Activated CD4-positive, alpha-beta T cell treated with anti-CD3 and anti-CD28 coated beads, Interleukin-2, amount 10 ng/mL, durations not matched to agents 24 days and 14 days (primary cell): ENCODE measurements around the gene SLC15A4. TPM values are rescaled to one million over a fixed set of nuclear protein-coding genes. Genes with fewer than 3 reads are reported as not detected.

ENCODE experiments used
- DNase-seq: peaks from one replicate; pipeline ENCODE4 v3.0.0; 2022
- H3K27ac Mint-ChIP-seq: one replicate; pipeline ENCODE4 v1.8.0; 2022; ENCODE audit warnings: mild to moderate bottlenecking, mixed read lengths
- H3K27me3 Mint-ChIP-seq: one replicate; pipeline ENCODE4 v1.8.0; 2022; ENCODE audit warnings: mixed read lengths
- H3K36me3 Mint-ChIP-seq: one replicate; pipeline ENCODE4 v1.8.0; 2022; ENCODE audit warnings: low read depth, mild to moderate bottlenecking, mixed read lengths
- H3K4me1 Mint-ChIP-seq: one replicate; pipeline ENCODE4 v1.8.0; 2021; ENCODE audit warnings: mixed read lengths
- H3K4me3 Mint-ChIP-seq: one replicate; pipeline ENCODE4 v1.8.0; 2022; ENCODE audit warnings: mild to moderate bottlenecking, moderate library complexity, mixed read lengths
- H3K9me3 Mint-ChIP-seq: one replicate; pipeline ENCODE4 v1.8.0; 2021; ENCODE audit warnings: mixed read lengths
- intact Hi-C: fragments of 100-400 bp; cut with micrococcal nuclease; formaldehyde crosslinking; loops from one replicate; pipeline ENCODE4 v1.15.1; 2023
- total RNA-seq: library from RNA; stranded (reverse); gene quantifications from 2 replicates; pipeline ENCODE4 v1.2.3, GENCODE V29; 2022

SLC15A4 gene
- total RNA-seq, 1 donor from 2014 or later = 36.8 TPM

DNA sequence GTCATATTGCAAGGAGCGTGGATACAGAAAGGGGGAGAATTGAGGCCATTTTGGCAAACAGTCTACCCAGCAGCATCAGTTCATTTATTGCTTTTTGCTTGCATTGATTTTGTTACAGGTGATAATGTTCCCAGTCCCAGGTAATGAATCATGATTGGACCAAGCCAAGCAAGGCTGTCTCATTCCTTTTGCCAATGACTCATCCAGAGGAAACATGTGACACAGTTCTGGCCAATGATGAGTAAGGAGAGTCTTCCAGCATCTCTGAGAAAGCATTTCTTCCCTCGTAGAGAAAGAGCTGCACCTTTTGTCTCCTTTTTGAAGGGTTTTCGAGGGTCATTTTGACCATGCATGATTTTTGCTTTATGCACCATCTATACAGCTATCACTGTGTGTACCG is 68.2 kb downstream of the SLC15A4 start:
- no peak for DNase-seq
- H3K4me3 Mint-ChIP-seq = no peak overlapping the region
- H3K36me3 Mint-ChIP-seq = no peaks in the 10 kb centered on the region
- no peaks in the 10 kb centered on the region for H3K27me3 Mint-ChIP-seq
- H3K27ac Mint-ChIP-seq = no peak overlapping the region
- no peaks in the 10 kb centered on the region for H3K9me3 Mint-ChIP-seq
- intact Hi-C loops = no loop called here
- no peaks in the 10 kb centered on the region for H3K4me1 Mint-ChIP-seq

DNA sequence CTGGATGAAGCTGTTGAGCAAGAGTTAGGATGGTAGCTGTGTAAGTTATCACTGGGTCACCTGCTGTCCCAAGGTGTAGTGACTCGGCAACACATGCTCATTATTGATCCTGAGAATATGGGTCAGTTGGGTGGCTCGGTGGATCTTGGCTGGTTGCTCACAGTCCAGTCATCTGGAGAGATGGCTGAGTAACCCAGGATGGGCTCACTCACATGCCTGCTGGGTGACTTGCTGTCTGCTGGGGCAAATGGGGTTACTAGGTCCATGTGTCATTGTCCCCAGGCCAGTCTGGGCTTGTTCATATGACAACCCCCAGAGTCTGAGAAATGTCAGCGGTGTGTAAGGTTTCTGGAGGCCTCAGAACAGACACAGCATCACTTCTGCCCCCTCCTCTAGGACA is 69.5 kb downstream of the SLC15A4 start:
- Mint-ChIP-seq H3K27ac (no peak overlapping the region), H3K4me1 (no peaks in the 10 kb centered on the region), H3K36me3 (no peaks in the 10 kb centered on the region), H3K27me3 (no peaks in the 10 kb centered on the region), H3K4me3 (no peak overlapping the region), H3K9me3 (no peaks in the 10 kb centered on the region)
- intact Hi-C loops = no loop called here
- no peak for DNase-seq

DNA sequence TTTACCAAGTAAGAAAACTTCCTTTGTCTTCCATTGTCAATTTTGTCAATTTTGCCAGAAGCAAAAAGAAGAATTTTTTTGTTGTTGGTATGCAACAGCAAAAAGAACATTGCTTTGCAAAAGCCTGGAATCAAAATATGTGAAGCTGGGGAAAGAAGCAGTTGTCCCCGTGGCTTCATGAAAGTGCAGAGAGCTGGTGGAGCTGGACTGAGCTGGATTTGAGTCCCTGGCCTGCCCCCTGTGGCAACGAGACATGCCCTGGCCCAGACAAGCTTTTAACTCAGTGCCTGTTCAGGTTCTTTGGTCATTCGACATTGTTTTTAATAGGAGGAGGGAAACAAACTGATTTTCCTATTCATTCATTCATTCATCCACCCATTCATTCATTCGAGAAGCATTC is 70.3 kb downstream of the SLC15A4 start:
- Mint-ChIP-seq H3K27me3 (no peaks in the 10 kb centered on the region), H3K27ac (no peak overlapping the region), H3K36me3 (no peaks in the 10 kb centered on the region), H3K4me3 (no peak overlapping the region), H3K4me1 (no peaks in the 10 kb centered on the region), H3K9me3 (no peaks in the 10 kb centered on the region)
- intact Hi-C loops = no loop called here
- DNase-seq = no peak

DNA sequence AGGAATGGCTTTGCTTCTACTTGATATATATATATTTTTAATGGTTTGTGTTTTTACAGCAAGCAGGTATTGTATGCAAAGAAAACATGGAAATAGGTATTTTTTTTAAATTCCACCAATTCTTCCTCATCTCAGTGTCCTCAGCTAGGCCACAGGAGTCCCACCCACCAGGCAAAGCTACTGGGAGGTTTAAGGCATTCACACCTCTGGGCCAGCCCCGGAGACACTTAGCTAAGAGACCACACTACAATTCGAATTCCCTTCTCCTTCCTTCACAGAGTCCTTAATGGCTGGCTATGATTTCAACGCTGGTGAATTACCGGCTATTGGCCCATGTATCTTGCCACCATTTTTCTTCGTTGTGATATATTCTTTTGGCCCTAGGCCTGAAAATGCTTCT is 71.4 kb downstream of the SLC15A4 start:
- no peaks in the 10 kb centered on the region for H3K36me3 Mint-ChIP-seq
- intact Hi-C loops = no loop called here
- no peak overlapping the region for H3K27ac Mint-ChIP-seq
- no peak overlapping the region for H3K4me3 Mint-ChIP-seq
- no peaks in the 10 kb centered on the region for H3K27me3 Mint-ChIP-seq
- no peaks in the 10 kb centered on the region for H3K4me1 Mint-ChIP-seq
- H3K9me3 Mint-ChIP-seq = no peaks in the 10 kb centered on the region
- no peak for DNase-seq

DNA sequence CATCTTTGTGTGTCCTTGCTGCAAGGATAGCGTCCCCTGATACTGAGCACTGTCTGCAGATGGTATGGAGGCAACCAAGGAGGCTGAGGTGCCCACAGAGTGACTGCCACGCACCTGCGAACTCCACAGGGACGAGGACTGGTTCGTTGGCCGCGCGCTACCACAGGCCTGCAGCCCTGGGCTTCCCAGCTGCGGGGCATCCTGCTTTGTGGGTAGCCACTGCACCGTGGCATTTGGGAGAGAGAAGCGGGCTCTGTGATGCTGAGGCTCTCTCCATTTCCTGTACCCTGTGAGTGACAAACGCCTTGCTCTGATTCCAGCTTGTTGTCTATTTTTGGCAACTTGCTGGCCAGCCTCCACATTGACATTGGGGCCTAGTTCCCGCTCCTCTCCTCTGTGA is 76.3 kb downstream of the SLC15A4 start:
- DNase-seq = no peak
- Mint-ChIP-seq H3K4me1 (no peaks in the 10 kb centered on the region), H3K36me3 (no peaks in the 10 kb centered on the region), H3K27me3 (no peaks in the 10 kb centered on the region), H3K9me3 (no peaks in the 10 kb centered on the region), H3K4me3 (no peak overlapping the region), H3K27ac (no peak overlapping the region)
- intact Hi-C loops = no loop called here

DNA sequence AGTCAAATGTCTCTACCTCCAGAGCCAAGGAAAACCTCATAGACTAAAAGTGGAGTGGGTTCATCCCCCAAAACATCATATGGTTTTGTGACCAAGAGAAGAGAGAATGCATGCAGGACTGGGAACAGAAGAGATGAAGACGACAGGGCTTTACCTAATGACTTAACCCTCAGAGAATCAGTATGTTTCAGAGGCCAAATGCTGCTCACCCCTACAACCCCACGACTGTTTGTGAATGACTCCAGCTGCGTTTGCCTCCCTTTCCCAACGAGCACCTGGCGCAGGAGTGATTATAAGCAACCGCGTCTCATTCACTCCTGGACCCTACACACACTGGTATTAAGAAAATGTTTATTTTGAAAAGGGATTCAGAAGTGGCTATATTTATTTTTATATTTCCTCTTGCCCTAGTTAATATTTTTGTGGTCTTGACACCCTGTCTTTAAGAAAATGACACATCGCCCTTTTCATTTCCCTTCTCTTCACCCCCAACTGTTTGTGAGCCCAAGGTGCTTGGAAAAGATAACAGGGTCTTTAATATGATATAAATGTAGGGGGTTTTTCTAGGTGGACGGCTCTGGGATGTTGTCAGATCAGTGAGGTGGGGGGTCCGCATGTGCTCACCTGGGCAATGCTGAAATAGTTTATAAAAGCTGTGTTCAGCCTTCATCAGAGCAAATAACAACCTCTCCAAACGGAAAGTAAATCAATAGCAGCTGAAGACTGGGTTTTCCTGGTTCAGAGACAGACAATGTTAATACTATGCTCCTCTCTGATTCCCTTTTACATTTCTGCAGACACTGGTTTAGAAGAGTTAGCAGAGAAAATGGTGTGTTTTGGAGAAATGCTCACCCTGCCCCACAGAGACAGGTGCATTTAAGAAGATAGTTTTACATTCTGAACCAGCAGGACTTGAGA is 77.7 kb downstream of the SLC15A4 start:
- Mint-ChIP-seq H3K9me3 (no peaks in the 10 kb centered on the region), H3K4me3 (no peak overlapping the region), H3K36me3 (no peaks in the 10 kb centered on the region), H3K27ac (no peak overlapping the region), H3K27me3 (no peaks in the 10 kb centered on the region), H3K4me1 (no peaks in the 10 kb centered on the region)
- no peak for DNase-seq
- intact Hi-C loops = no loop called here

DNA sequence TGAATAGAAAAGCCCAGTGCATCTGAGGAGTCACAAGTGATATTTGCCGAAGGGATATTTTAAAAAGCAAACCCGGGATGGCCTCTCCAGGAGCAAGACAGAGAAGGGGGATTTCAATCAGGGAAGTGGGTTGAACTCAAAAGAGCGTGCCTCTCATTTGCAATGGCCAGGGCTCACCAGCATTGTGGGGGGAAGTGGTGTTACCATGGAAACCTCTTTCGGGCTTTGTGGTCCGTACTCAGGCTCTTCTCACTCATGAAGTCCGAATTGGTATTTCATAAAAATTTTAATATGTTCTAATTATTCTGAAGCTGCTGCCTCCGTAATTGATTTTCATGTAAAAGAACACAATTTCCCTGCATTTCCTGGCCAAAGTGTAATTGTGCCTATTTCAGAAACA is 79.8 kb downstream of the SLC15A4 start:
- intact Hi-C loops = no loop called here
- Mint-ChIP-seq H3K4me1 (no peaks in the 10 kb centered on the region), H3K27ac (no peak overlapping the region), H3K4me3 (no peak overlapping the region), H3K27me3 (no peaks in the 10 kb centered on the region), H3K9me3 (peaks cover 7% of the 10 kb centered on the region), H3K36me3 (no peaks in the 10 kb centered on the region)
- DNase-seq = no peak

Other genes with a start within 250 kb of the SLC15A4 start
- 2.2 TPM in 2 replicates for gene GLT1D1, start 29.5 kb upstream of the SLC15A4 start, total RNA-seq